Liver (tissue), 9 donors: Measurements from ENCODE around the gene MAST2. TPM values are rescaled to one million over a fixed set of nuclear protein-coding genes. Genes with fewer than 3 reads are reported as not detected.

Experiments
- DNase-seq: peaks from one replicate; pipeline ENCODE4 v3.0.0-alpha.2; 2017; ENCODE audit warnings: low spot score
- H3K27ac ChIP-seq, 2 donors: one replicate each; pipeline ENCODE4 v1.7.0; 2013; ENCODE audit warnings: inconsistent platforms in 2 of 2, low read length in 2 of 2, control low read depth in 1 of 2, low read depth in 1 of 2, mild to moderate bottlenecking in 1 of 2
- H3K27me3 ChIP-seq, 4 donors: one replicate each; pipeline versions ENCODE4 v1.6.1 to v1.7.0; 2013; ENCODE audit warnings: low read length in 3 of 4, inconsistent platforms in 1 of 4, mild to moderate bottlenecking in 1 of 4, moderate library complexity in 1 of 4; ENCODE audit not compliant: control insufficient read depth in 4 of 4, insufficient read depth in 4 of 4
- H3K36me3 ChIP-seq, 4 donors: one replicate each; pipeline versions ENCODE4 v1.6.1 to v1.7.0; 2013; ENCODE audit warnings: low read length in 3 of 4, mild to moderate bottlenecking in 3 of 4, low read depth in 1 of 4, moderate library complexity in 1 of 4; ENCODE audit not compliant: control insufficient read depth in 4 of 4, insufficient read depth in 3 of 4
- H3K4me1 ChIP-seq, 4 donors: one replicate each; pipeline versions ENCODE4 v1.6.1 to v1.7.0; 2013; ENCODE audit warnings: low read length in 3 of 4, mild to moderate bottlenecking in 3 of 4, moderate library complexity in 1 of 4; ENCODE audit not compliant: control insufficient read depth in 4 of 4, insufficient read depth in 4 of 4
- H3K4me3 ChIP-seq, 3 donors: one replicate each; pipeline versions ENCODE4 v1.6.1 to v1.7.0; 2013; ENCODE audit warnings: low read length in 3 of 3, control low read depth in 1 of 3, low read depth in 1 of 3, mild to moderate bottlenecking in 1 of 3
- H3K9ac ChIP-seq, 2 donors: one replicate each; pipeline ENCODE4 v1.7.0; 2013; ENCODE audit warnings: low read length in 2 of 2, mild to moderate bottlenecking in 2 of 2, moderate library complexity in 2 of 2, control low read depth in 1 of 2, low read depth in 1 of 2
- H3K9me3 ChIP-seq, 4 donors: one replicate each; pipeline versions ENCODE4 v1.6.1 to v1.7.0; 2013; ENCODE audit warnings: low read length in 3 of 4; ENCODE audit not compliant: control insufficient read depth in 4 of 4
- EGR1 ChIP-seq, 2 donors: IDR thresholded peaks; 2 replicates each; pipeline ENCODE4 v1.6.1; 2016 to 2018; ENCODE audit warnings: antibody characterized with exemption in 2 of 2, low read depth in 2 of 2
- FOXA1 ChIP-seq: IDR thresholded peaks from 2 replicates; pipeline ENCODE4 v1.6.1; 2016; ENCODE audit warnings: antibody characterized with exemption
- GABPA ChIP-seq, 2 donors: IDR thresholded peaks in 1 of 2; conservative IDR thresholded peaks in 1 of 2; 2 replicates each; pipeline ENCODE4 v1.6.1; 2016; ENCODE audit warnings: antibody characterized with exemption in 2 of 2, mild to moderate bottlenecking in 1 of 2, moderate library complexity in 1 of 2
- HNF4A ChIP-seq, 2 donors: conservative IDR thresholded peaks; 2 replicates each; pipeline ENCODE4 v1.6.1; 2016; ENCODE audit warnings: antibody characterized with exemption in 2 of 2, mild to moderate bottlenecking in 2 of 2
- HNF4G ChIP-seq: IDR thresholded peaks from 2 replicates; pipeline ENCODE4 v1.6.1; 2016; ENCODE audit warnings: antibody characterized with exemption
- NR2F2 ChIP-seq: IDR thresholded peaks from 2 replicates; pipeline ENCODE4 v1.6.1; 2016; ENCODE audit warnings: antibody characterized with exemption
- RAD21 ChIP-seq, 2 donors: IDR thresholded peaks; 2 replicates each; pipeline ENCODE4 v1.6.1; 2016; ENCODE audit warnings: antibody characterized with exemption in 2 of 2, mild to moderate bottlenecking in 2 of 2
- RXRA ChIP-seq, 2 donors: IDR thresholded peaks; 2 replicates each; pipeline ENCODE4 v1.6.1; 2017 to 2018; ENCODE audit warnings: antibody characterized with exemption in 2 of 2, mild to moderate bottlenecking in 1 of 2
- TAF1 ChIP-seq: conservative IDR thresholded peaks from 2 replicates; pipeline ENCODE4 v1.6.1; 2016; ENCODE audit warnings: antibody characterized with exemption, mild to moderate bottlenecking
- WGBS: extraction: QIAGEN DNeasy Blood & Tissue Kit; methylation state at CpG from one replicate; pipeline ENCODE4 v1.1.7; 2013; 5-methylcytosine and 5-hydroxymethylcytosine counted together
- polyA plus RNA-seq, 2 donors: library from polyadenylated mRNA; stranded (reverse) in 1 of 2; unstranded in 1 of 2; fragments of 200-250 nt in 1 of 2; fragments of >200 nt in 1 of 2; fragmentation: Nextera tagmentation in 1 of 2; extraction: Ambion mirVana in 1 of 2; gene quantifications; one replicate each; pipeline versions ENCODE4 v1.2.1 to v1.2.3, GENCODE V29; 2013 to 2015
- total RNA-seq, 2 donors: library from RNA; depleted of rRNA; stranded (reverse); fragments of >200 nt; gene quantifications; one replicate each; pipeline ENCODE4 v1.2.3, GENCODE V29; 2014
- TF ChIP-seq, protein P1 (sequence below): fragments of 150-350 bp; IDR thresholded peaks from 2 replicates; pipeline ENCODE4 v1.5.1; 2017; ENCODE audit warnings: improper control_type of control experiment, low read depth, low read length; ENCODE audit not compliant: missing input control
- TF ChIP-seq, protein P2 (sequence below): IDR thresholded peaks from 2 replicates; pipeline ENCODE4 v1.6.1; 2016; ENCODE audit warnings: antibody characterized with exemption
- TF ChIP-seq, protein P3 (sequence below): IDR thresholded peaks from 2 replicates; pipeline ENCODE4 v1.6.1; 2016; ENCODE audit warnings: antibody characterized with exemption, mild to moderate bottlenecking
- donor health status: healthy.
- donor health status: healthy.
- donor health status: healthy.
- donor health status: healthy.
- donor health status: healthy.

Gene MAST2
- total and polyA plus RNA-seq, 4 donors = 4.8 to 9.6 (median 5.7) TPM

DNA sequence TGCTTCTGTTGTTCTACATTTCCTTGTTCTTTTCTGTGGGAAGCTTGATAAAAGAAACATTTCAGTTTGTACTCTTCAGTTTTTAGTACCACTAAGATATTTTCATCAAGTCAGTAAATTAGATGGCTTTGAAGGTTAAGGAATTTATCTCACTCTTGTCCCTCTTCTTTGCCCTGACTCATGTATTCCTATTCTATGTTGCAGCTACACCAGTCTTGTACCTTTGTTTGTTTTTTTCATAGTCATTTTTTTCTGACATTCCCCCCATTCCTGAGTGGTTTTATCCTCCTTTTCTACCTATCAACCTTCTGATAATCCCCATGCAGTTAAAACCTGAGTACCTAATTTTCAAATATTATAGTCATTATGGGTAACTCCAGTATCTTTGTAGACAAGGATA is 65.4 kb downstream of the MAST2 start:
- DNase-seq = no peak

DNA sequence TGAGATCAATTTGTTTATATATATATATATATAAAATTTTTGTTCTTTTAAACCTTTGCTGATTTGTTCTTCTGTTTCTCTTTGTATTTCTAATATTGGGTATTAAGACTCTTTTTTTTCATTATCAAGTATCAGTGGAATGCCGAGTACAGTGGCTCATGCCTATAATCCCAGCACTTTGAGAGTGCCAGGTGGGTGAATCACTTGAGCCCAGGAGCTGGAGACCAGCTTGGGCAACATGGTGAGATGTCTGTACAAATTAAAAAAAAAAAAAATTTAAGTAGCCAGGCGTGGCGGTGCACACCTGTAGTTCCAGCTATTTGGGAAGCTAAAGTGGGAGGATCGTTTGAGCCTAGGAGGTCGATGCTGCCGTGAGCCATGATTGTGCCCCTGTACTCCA is 67.1 kb downstream of the MAST2 start:
- Histone ChIP-seq H3K9me3 (no peaks in the 10 kb centered on the region), H3K27ac (no peak overlapping the region), H3K9ac (no peak overlapping the region), H3K4me3 (no peak overlapping the region), H3K4me1 (peaks cover 5 to 27% (median 20%) of the 10 kb centered on the region in 4 donors), H3K27me3 (no peaks in the 10 kb centered on the region), H3K36me3 (no peaks in the 10 kb centered on the region)
- TF ChIP-seq NR2F2 = no peak
- DNase-seq = no peak
- WGBS = 98% methylated on average over 6 of the region's 6 CpGs

More for the DNA sequence above, 65.4 kb downstream of the MAST2 start:
- Histone ChIP-seq H3K4me3 (no peak overlapping the region), H3K9ac (no peak overlapping the region), H3K27me3 (no peaks in the 10 kb centered on the region), H3K27ac (no peak overlapping the region), H3K4me1 (peaks cover 5 to 27% (median 20%) of the 10 kb centered on the region in 4 donors), H3K36me3 (no peaks in the 10 kb centered on the region), H3K9me3 (no peaks in the 10 kb centered on the region)
- TF ChIP-seq FOXA1 (no peak), TAF1 (no peak), HNF4G (no peak), NR2F2 (no peak), RAD21 (IDR thresholded peaks at IDR 0.05) (no peak), RXRA (IDR thresholded peaks at IDR 0.05) (no peak), GABPA (IDR thresholded peaks at IDR 0.05 in 1 of 2, conservative IDR thresholded peaks at IDR 0.05 in 1 of 2) (no peak), EGR1 (IDR thresholded peaks at IDR 0.05; ENCODE audit: low read depth in 2 of 2) (no peak), HNF4A (conservative IDR thresholded peaks at IDR 0.05) (no peak)
- TF ChIP-seq, protein P1, sequence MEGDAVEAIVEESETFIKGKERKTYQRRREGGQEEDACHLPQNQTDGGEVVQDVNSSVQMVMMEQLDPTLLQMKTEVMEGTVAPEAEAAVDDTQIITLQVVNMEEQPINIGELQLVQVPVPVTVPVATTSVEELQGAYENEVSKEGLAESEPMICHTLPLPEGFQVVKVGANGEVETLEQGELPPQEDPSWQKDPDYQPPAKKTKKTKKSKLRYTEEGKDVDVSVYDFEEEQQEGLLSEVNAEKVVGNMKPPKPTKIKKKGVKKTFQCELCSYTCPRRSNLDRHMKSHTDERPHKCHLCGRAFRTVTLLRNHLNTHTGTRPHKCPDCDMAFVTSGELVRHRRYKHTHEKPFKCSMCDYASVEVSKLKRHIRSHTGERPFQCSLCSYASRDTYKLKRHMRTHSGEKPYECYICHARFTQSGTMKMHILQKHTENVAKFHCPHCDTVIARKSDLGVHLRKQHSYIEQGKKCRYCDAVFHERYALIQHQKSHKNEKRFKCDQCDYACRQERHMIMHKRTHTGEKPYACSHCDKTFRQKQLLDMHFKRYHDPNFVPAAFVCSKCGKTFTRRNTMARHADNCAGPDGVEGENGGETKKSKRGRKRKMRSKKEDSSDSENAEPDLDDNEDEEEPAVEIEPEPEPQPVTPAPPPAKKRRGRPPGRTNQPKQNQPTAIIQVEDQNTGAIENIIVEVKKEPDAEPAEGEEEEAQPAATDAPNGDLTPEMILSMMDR = no peak
- TF ChIP-seq, protein P2, sequence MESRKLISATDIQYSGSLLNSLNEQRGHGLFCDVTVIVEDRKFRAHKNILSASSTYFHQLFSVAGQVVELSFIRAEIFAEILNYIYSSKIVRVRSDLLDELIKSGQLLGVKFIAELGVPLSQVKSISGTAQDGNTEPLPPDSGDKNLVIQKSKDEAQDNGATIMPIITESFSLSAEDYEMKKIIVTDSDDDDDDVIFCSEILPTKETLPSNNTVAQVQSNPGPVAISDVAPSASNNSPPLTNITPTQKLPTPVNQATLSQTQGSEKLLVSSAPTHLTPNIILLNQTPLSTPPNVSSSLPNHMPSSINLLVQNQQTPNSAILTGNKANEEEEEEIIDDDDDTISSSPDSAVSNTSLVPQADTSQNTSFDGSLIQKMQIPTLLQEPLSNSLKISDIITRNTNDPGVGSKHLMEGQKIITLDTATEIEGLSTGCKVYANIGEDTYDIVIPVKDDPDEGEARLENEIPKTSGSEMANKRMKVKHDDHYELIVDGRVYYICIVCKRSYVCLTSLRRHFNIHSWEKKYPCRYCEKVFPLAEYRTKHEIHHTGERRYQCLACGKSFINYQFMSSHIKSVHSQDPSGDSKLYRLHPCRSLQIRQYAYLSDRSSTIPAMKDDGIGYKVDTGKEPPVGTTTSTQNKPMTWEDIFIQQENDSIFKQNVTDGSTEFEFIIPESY = no peak
- TF ChIP-seq, protein P3, sequence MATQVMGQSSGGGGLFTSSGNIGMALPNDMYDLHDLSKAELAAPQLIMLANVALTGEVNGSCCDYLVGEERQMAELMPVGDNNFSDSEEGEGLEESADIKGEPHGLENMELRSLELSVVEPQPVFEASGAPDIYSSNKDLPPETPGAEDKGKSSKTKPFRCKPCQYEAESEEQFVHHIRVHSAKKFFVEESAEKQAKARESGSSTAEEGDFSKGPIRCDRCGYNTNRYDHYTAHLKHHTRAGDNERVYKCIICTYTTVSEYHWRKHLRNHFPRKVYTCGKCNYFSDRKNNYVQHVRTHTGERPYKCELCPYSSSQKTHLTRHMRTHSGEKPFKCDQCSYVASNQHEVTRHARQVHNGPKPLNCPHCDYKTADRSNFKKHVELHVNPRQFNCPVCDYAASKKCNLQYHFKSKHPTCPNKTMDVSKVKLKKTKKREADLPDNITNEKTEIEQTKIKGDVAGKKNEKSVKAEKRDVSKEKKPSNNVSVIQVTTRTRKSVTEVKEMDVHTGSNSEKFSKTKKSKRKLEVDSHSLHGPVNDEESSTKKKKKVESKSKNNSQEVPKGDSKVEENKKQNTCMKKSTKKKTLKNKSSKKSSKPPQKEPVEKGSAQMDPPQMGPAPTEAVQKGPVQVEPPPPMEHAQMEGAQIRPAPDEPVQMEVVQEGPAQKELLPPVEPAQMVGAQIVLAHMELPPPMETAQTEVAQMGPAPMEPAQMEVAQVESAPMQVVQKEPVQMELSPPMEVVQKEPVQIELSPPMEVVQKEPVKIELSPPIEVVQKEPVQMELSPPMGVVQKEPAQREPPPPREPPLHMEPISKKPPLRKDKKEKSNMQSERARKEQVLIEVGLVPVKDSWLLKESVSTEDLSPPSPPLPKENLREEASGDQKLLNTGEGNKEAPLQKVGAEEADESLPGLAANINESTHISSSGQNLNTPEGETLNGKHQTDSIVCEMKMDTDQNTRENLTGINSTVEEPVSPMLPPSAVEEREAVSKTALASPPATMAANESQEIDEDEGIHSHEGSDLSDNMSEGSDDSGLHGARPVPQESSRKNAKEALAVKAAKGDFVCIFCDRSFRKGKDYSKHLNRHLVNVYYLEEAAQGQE = no peak
